CD4-positive, alpha-beta memory T cell (primary cell): ENCODE results near the gene ADH4. TPM values are rescaled to one million over a fixed set of nuclear protein-coding genes. Genes with fewer than 3 reads are reported as not detected.
"Not testable (repeated sequence)": the region's sequence is repeated elsewhere in the genome, so short reads cannot be mapped to it uniquely, and the experiment has no call there.

Source experiments
- CTCF ChIA-PET: fragments of 350-600 bp; sonication (Branson Sonifier 250); formaldehyde crosslinking; loops from one replicate; lab custom pipeline; 2021; ENCODE audit warnings: inconsistent platforms; ENCODE audit not compliant: partially characterized antibody; lab: Charles Lee
- POLR2A ChIA-PET: fragments of 350-600 bp; sonication (Branson Sonifier 250); formaldehyde crosslinking; loops from one replicate; lab custom pipeline; 2021; ENCODE audit not compliant: partially characterized antibody; lab: Charles Lee
- DNase-seq, 5 donors: peaks; one replicate each; pipeline versions ENCODE4 v3.0.0 to v3.0.0-alpha.2; 2020 to 2022; ENCODE audit warnings: mixed read lengths in 1 of 5
- H3K27ac ChIP-seq: one replicate; pipeline ENCODE4 v1.7.0; 2013; ENCODE audit warnings: low read depth, low read length
- H3K27me3 ChIP-seq: 2 replicates; pipeline ENCODE4 v1.7.0; 2013; ENCODE audit warnings: mild to moderate bottlenecking, low read length, moderate library complexity; ENCODE audit not compliant: insufficient read depth
- H3K36me3 ChIP-seq: 2 replicates; pipeline ENCODE4 v1.7.0; 2013; ENCODE audit warnings: mild to moderate bottlenecking, low read length, moderate library complexity; ENCODE audit not compliant: insufficient read depth
- H3K4me1 ChIP-seq: 2 replicates; pipeline ENCODE4 v1.7.0; 2013; ENCODE audit warnings: mild to moderate bottlenecking, low read length, moderate library complexity; ENCODE audit not compliant: insufficient read depth
- H3K4me3 ChIP-seq, 2 donors: one replicate each; pipeline ENCODE4 v1.7.0; 2013; ENCODE audit warnings: low read length in 2 of 2, mild to moderate bottlenecking in 1 of 2
- H3K9me3 ChIP-seq, 2 donors: one replicate each; pipeline ENCODE4 v1.7.0; 2013; ENCODE audit warnings: low read length in 2 of 2, control low read depth in 1 of 2; ENCODE audit not compliant: control insufficient read depth in 1 of 2
- H3K27ac Mint-ChIP-seq, 7 donors: one replicate each; pipeline ENCODE4 v1.8.0; 2020 to 2021; ENCODE audit warnings: mixed read lengths in 7 of 7, mild to moderate bottlenecking in 6 of 7, inconsistent platforms in 3 of 7, moderate library complexity in 3 of 7
- H3K27me3 Mint-ChIP-seq, 2 donors: one replicate each; pipeline ENCODE4 v1.8.0; 2020 to 2021; ENCODE audit warnings: mixed read lengths in 2 of 2
- H3K36me3 Mint-ChIP-seq, 2 donors: one replicate each; pipeline ENCODE4 v1.8.0; 2020 to 2021; ENCODE audit warnings: mixed read lengths in 2 of 2, inconsistent platforms in 1 of 2, mild to moderate bottlenecking in 1 of 2
- H3K4me1 Mint-ChIP-seq, 4 donors: one replicate each; pipeline ENCODE4 v1.8.0; 2020 to 2021; ENCODE audit warnings: mixed read lengths in 4 of 4, mild to moderate bottlenecking in 1 of 4
- H3K4me3 Mint-ChIP-seq, 8 donors: one replicate each; pipeline ENCODE4 v1.8.0; 2020 to 2021; ENCODE audit warnings: mixed read lengths in 8 of 8, mild to moderate bottlenecking in 7 of 8, moderate library complexity in 6 of 8, inconsistent platforms in 3 of 8
- H3K9me3 Mint-ChIP-seq, 8 donors: one replicate each; pipeline ENCODE4 v1.8.0; 2020 to 2021; ENCODE audit warnings: mixed read lengths in 8 of 8, mild to moderate bottlenecking in 5 of 8, inconsistent platforms in 3 of 8, moderate library complexity in 1 of 8
- intact Hi-C: fragments of 100-400 bp; cut with micrococcal nuclease; formaldehyde crosslinking; loops from one replicate; pipeline ENCODE4 v1.15.1; 2023
- polyA plus RNA-seq, 2 donors: library from polyadenylated mRNA; unstranded; fragments of 300-500 nt; fragmentation: Illumina TruSeq; gene quantifications; one replicate each; pipeline ENCODE4 v1.2.3, GENCODE V29; 2021
- total RNA-seq, 2 experiments: library from RNA; stranded (reverse); gene quantifications; one replicate each; pipeline ENCODE4 v1.2.3, GENCODE V29; 2021

The ADH4 gene
- total and polyA plus RNA-seq, 4 experiments from 2014 or later: not detected

DNA sequence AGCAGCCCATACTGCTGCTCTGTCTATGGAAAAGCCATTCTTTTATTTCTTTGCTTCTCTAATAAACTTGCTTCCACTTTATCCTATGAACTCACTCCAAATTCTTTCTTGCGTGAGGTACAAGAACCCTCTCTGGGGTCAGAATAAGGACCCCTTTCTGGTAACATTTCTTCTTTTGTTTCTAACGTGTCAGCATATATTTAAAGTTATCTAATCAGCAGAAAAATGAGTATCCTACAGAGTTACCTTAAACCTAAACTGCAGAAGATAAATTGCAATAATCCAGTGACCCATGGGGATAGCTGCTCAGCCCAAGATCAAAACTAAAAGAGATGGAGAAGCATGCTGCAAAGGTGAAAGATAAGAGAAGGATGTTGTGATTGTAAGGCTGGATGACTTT is 59.5 kb downstream of the ADH4 start:
- Mint-ChIP-seq H3K27ac (peak overlapping the region in 3 of 7 donors; percentile 42 to 69 (median 46)), H3K4me3 (no peak overlapping the region), H3K9me3 (no peaks in the 10 kb centered on the region), H3K4me1 (peaks cover 27 to 54% (median 40%) of the 10 kb centered on the region in 4 donors), H3K27me3 (no peaks in the 10 kb centered on the region), H3K36me3 (peaks cover 34 to 71% of the 10 kb centered on the region in 2 donors)
- Histone ChIP-seq H3K27ac (no peak overlapping the region), H3K27me3 (no peaks in the 10 kb centered on the region), H3K4me1 (peaks cover 20% of the 10 kb centered on the region), H3K9me3 (no peaks in the 10 kb centered on the region), H3K36me3 (peaks cover 45% of the 10 kb centered on the region), H3K4me3 (no peak overlapping the region)
- ChIA-PET POLR2A (no interaction called here), CTCF (interaction anchor here (5.5 kb wide), 1 partner anchor 90 kb away, joined by 40 read pairs; the partner anchor contains the start of gene METAP1)
- DNase-seq: no peak
- intact Hi-C loops: no loop called here

DNA sequence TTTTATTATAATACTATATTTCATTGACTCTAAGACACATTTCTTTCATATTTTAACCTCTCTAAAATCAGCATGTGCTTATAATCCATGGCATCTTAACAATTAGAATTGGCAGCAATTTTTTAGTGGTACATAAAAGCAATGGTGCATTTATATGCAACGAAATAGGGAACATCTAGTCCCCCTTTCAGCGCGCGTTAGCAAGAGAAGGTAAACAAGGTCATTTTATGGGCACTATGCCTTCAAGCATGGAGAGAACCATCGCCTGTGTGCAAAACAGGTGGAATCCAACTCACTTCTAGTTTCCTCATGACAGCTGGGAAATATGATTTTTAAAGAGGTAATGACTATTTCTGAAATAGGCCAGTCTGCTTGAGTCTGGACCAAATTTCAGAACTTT is 61.9 kb downstream of the ADH4 start:
- Mint-ChIP-seq H3K4me3 (no peak overlapping the region), H3K4me1 (peaks cover 22 to 37% (median 27%) of the 10 kb centered on the region in 4 donors), H3K27me3 (no peaks in the 10 kb centered on the region), H3K27ac (peak overlapping the region in 3 of 7 donors; percentile 8 to 57 (median 32)), H3K9me3 (no peaks in the 10 kb centered on the region), H3K36me3 (peaks cover 45 to 78% of the 10 kb centered on the region in 2 donors)
- H3K9me3 ChIP-seq: no peaks in the 10 kb centered on the region
- H3K27me3 ChIP-seq: no peaks in the 10 kb centered on the region
- H3K36me3 ChIP-seq: peaks cover 57% of the 10 kb centered on the region
- H3K4me1 ChIP-seq: peaks cover 9% of the 10 kb centered on the region
- H3K4me3 ChIP-seq: no peak overlapping the region
- POLR2A ChIA-PET: no interaction called here
- DNase-seq: no peak
- intact Hi-C loops: no loop called here
- CTCF ChIA-PET: interaction anchor here (1.9 kb wide), 1 partner anchor 87 kb away, joined by 5 read pairs; the partner anchor contains the start of gene METAP1
- H3K27ac ChIP-seq: no peak overlapping the region

DNA sequence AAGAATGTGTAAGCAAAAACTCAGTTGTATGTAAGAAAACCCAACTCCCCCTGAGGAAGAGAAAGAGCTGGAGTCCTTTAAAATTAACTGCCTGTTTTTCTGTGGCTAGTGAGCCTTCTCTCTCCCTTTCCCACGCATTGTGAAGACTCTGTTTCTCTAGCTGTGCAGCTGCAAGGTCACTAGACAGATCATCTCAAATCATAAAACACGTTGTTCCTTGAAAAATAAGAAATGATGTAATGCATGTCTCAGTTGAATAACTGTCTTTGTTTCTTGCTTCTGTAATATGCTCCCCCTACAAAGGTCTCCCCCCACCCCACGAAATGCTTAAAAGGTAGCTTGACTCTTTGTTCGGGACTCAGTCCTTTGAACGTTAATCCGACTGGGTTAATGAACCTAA is 63.2 kb downstream of the ADH4 start:
- H3K27ac ChIP-seq, DNase-seq, intact Hi-C loops, H3K27me3 ChIP-seq, H3K27me3 Mint-ChIP-seq, H3K9me3 ChIP-seq, H3K4me1 ChIP-seq, H3K4me3 Mint-ChIP-seq, H3K9me3 Mint-ChIP-seq, H3K4me3 ChIP-seq: not testable (repeated sequence)
- H3K36me3 ChIP-seq: peaks cover 67% of the 10 kb centered on the region
- ChIA-PET POLR2A (interaction anchor here (0.6 kb wide), 1 partner anchor 153 kb away, joined by 4 read pairs; no protein-coding TSS in a partner anchor), CTCF (interaction anchor here (1.5 to 1.9 kb wide), 2 partner anchors 86 kb away, joined by 4 to 5 read pairs; partner anchors contain the start of gene METAP1)
- Mint-ChIP-seq H3K4me1 (peaks cover 18 to 30% (median 19%) of the 10 kb centered on the region in 4 donors), H3K36me3 (peaks cover 51 to 85% of the 10 kb centered on the region in 2 donors), H3K27ac (peak overlapping the region in 2 of 7 donors; percentile 24 to 33)

DNA sequence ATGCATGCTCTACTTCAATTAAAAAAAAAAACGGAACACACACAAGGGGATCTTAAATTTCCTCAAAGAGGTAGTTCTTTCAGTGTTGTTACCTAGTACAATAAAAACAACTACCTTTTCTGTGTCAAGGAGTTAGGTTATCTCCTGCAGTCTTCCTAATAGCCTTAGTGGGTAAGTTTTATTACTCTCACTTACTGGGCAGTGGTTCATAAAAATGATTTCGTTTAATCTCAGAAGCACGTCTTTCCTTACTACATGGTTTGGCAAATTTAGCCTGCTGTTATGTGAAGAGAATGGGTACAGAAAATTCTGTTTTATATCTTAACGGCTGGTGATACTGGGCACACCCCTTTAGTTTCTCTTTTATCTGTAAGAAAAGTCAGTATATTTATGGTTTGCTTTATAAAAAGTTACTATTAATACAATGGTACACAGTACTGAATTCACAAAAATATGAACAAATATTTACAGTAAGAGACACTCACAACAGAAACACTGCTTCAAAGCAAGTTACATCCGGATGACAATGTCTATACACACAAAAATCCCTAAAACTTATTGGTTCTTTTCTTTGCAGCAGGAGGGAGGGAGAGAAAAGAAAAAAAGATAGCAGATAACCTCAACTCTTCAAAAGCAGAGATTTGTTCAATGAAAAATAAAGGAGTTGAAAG is 64.3 kb downstream of the ADH4 start:
- intact Hi-C loops: no loop called here
- no peak overlapping the region for H3K4me3 Mint-ChIP-seq

DNA sequence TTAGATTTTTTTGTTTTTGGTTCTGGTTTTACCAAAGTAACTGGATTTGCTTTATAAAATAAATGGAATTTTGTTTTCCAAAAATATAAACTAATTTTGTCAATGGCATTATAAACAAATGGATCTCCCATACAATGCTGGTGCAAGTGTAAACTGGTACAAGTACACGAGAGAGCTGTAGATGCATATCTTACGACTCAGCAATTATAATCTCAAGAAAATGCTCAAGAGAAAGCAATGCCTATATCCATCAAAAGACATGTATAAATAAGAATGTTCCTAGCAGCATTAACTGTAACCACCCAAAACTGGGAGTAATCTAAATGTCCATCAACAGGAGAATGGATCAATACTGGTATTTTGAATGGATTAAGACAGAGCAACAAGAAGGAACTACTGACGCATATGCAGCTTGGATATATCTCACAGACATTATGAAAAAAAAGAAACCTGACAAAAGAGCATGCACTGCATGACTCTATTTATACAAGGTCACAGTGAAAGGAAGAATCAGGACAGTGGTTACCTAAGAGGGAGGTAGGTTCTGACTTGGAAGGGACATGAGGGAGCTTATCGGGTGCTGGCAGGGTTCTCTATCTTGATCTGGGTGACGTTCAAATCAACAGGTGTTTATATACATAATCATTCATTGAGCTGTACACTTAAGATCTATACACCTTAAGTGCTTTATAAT is 65.0 kb downstream of the ADH4 start:
- no peak for DNase-seq
- ChIA-PET CTCF (interaction anchor here (1.5 to 2.7 kb wide), 2 partner anchors 22 to 84 kb away, joined by 4 to 13 read pairs; partner anchors contain the start of gene METAP1), POLR2A (interaction anchor here (2.0 kb wide), 1 partner anchor 10 kb away, joined by 9 read pairs; the partner anchor contains the start of gene ADH5)
- Mint-ChIP-seq H3K4me1 (peaks cover 5 to 18% (median 14%) of the 10 kb centered on the region in 4 donors), H3K27me3 (no peaks in the 10 kb centered on the region), H3K36me3 (peaks cover 43 to 81% of the 10 kb centered on the region in 2 donors), H3K4me3 (no peak overlapping the region), H3K9me3 (no peaks in the 10 kb centered on the region), H3K27ac (peak overlapping the region in 1 of 7 donors; percentile 72)
- Histone ChIP-seq H3K27me3 (no peaks in the 10 kb centered on the region), H3K4me3 (no peak overlapping the region), H3K36me3 (peaks cover 59% of the 10 kb centered on the region), H3K9me3 (no peaks in the 10 kb centered on the region), H3K27ac (no peak overlapping the region), H3K4me1 (no peaks in the 10 kb centered on the region)
- intact Hi-C loops: no loop called here

More for the DNA sequence above, 64.3 kb downstream of the ADH4 start:
- peaks cover 46 to 83% of the 10 kb centered on the region in 2 donors for H3K36me3 Mint-ChIP-seq
- H3K4me1 Mint-ChIP-seq: peaks cover 9 to 20% (median 16%) of the 10 kb centered on the region in 4 donors
- Histone ChIP-seq H3K4me1 (no peaks in the 10 kb centered on the region), H3K27me3 (no peaks in the 10 kb centered on the region), H3K9me3 (no peaks in the 10 kb centered on the region), H3K36me3 (peaks cover 65% of the 10 kb centered on the region), H3K27ac (no peak overlapping the region), H3K4me3 (no peak overlapping the region)
- ChIA-PET CTCF (interaction anchor here (1.5 to 2.7 kb wide), 2 partner anchors 23 to 85 kb away, joined by 4 to 13 read pairs; partner anchors contain the start of gene METAP1), POLR2A (interaction anchor here (2.0 kb wide), 1 partner anchor 9 kb away, joined by 9 read pairs; the partner anchor contains the start of gene ADH5)
- DNase-seq: no peak
- peak overlapping the region in 1 of 7 donors; percentile 50 for H3K27ac Mint-ChIP-seq
- no peaks in the 10 kb centered on the region for H3K27me3 Mint-ChIP-seq
- H3K9me3 Mint-ChIP-seq: no peaks in the 10 kb centered on the region

DNA sequence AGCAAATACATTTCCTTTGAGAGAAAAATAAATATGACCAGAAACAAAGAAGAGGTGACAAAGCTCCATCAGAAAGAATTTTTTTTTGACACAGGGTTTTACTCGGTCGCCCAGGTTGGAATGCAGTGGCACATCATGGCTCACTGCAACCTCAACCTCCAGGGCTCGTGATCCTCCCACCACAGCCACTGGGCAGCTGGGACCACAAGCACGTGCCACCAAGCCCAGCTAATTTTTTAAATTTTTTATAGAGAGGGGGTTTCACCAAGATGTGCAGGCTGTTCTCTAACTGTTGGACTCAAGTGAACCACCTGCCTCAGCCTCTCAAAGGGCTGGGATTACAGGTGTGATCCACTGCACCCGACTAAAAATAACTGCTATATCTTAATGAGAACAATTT is 65.8 kb downstream of the ADH4 start:
- peaks cover 59% of the 10 kb centered on the region for H3K36me3 ChIP-seq
- H3K9me3 ChIP-seq: no peaks in the 10 kb centered on the region
- H3K27ac Mint-ChIP-seq: no peak overlapping the region
- no peak for DNase-seq
- no peak overlapping the region for H3K27ac ChIP-seq
- H3K4me3 ChIP-seq: no peak overlapping the region
- no peaks in the 10 kb centered on the region for H3K4me1 ChIP-seq
- no peaks in the 10 kb centered on the region for H3K27me3 ChIP-seq
- H3K36me3 Mint-ChIP-seq: peaks cover 47 to 82% of the 10 kb centered on the region in 2 donors
- ChIA-PET CTCF (interaction anchor here (1.0 to 2.7 kb wide), 2 partner anchors 21 to 83 kb away, joined by 4 to 13 read pairs; partner anchors contain the start of gene METAP1), POLR2A (interaction anchor here (2.0 kb wide), 1 partner anchor 10 kb away, joined by 9 read pairs; the partner anchor contains the start of gene ADH5)
- no peak overlapping the region for H3K4me3 Mint-ChIP-seq
- H3K27me3 Mint-ChIP-seq: no peaks in the 10 kb centered on the region
- H3K9me3 Mint-ChIP-seq: no peaks in the 10 kb centered on the region
- intact Hi-C loops: no loop called here
- peaks cover 5 to 14% (median 12%) of the 10 kb centered on the region in 4 donors for H3K4me1 Mint-ChIP-seq
